Trophoblast cell (in vitro differentiated cells and primary cell): Measurements from ENCODE around the gene ERCC2.

Experiments used
- DNase-seq, 2 donors: peaks; one replicate each; pipeline ENCODE4 v3.0.0-alpha.2; 2016
- H2AFZ ChIP-seq: 2 replicates; pipeline ENCODE4 v1.6.1; 2013; ENCODE audit warnings: low read length, moderate library complexity, mild to moderate bottlenecking; ENCODE audit not compliant: insufficient read depth, poor library complexity
- H2AK5ac ChIP-seq: 2 replicates; pipeline ENCODE4 v1.6.1; 2013; ENCODE audit warnings: mild to moderate bottlenecking, low read length
- H2BK120ac ChIP-seq: 2 replicates; pipeline ENCODE4 v1.6.1; 2013; ENCODE audit warnings: low read length, mild to moderate bottlenecking, moderate library complexity; ENCODE audit not compliant: insufficient read depth, poor library complexity
- H2BK12ac ChIP-seq: 2 replicates; pipeline ENCODE4 v1.6.1; 2013; ENCODE audit warnings: mild to moderate bottlenecking, low read length, moderate library complexity
- H2BK5ac ChIP-seq: 2 replicates; pipeline ENCODE4 v1.6.1; 2013; ENCODE audit warnings: low read length, low read depth, moderate library complexity, mild to moderate bottlenecking; ENCODE audit not compliant: poor library complexity
- H3K14ac ChIP-seq: 2 replicates; pipeline ENCODE4 v1.6.1; 2013; ENCODE audit warnings: mild to moderate bottlenecking, low read length
- H3K18ac ChIP-seq: 2 replicates; pipeline ENCODE4 v1.6.1; 2013; ENCODE audit warnings: mild to moderate bottlenecking, low read length
- H3K23ac ChIP-seq: 2 replicates; pipeline ENCODE4 v1.6.1; 2013; ENCODE audit warnings: low read length
- H3K27ac ChIP-seq: 2 replicates; pipeline ENCODE4 v1.5.1; 2013; ENCODE audit warnings: low read depth, mild to moderate bottlenecking, inconsistent platforms, low read length, moderate library complexity
- H3K27me3 ChIP-seq: 2 replicates; pipeline ENCODE4 v1.6.1; 2013; ENCODE audit warnings: inconsistent platforms, mild to moderate bottlenecking, low read length, moderate library complexity; ENCODE audit not compliant: insufficient read depth
- H3K36me3 ChIP-seq, 2 experiments: 1 replicate in 1 of 2; 2 replicates in 1 of 2; pipeline ENCODE4 v1.6.1; 2013; ENCODE audit warnings: low read length in 2 of 2, mild to moderate bottlenecking in 2 of 2, moderate library complexity in 1 of 2; ENCODE audit not compliant: insufficient read depth in 2 of 2, control insufficient read depth in 1 of 2
- H3K4ac ChIP-seq: 2 replicates; pipeline ENCODE4 v1.6.1; 2013; ENCODE audit warnings: low read depth, mild to moderate bottlenecking, low read length, moderate library complexity
- H3K4me1 ChIP-seq, 2 experiments: 1 replicate in 1 of 2; 2 replicates in 1 of 2; pipeline ENCODE4 v1.6.1; 2013; ENCODE audit warnings: low read length in 2 of 2, mild to moderate bottlenecking in 2 of 2, moderate library complexity in 1 of 2; ENCODE audit not compliant: insufficient read depth in 2 of 2, control insufficient read depth in 1 of 2
- H3K4me2 ChIP-seq: 2 replicates; pipeline ENCODE4 v1.6.1; 2013; ENCODE audit warnings: inconsistent platforms, mild to moderate bottlenecking, low read length, moderate library complexity
- H3K4me3 ChIP-seq: 2 replicates; pipeline ENCODE4 v1.5.1; 2013; ENCODE audit warnings: mild to moderate bottlenecking, low read depth, low read length, inconsistent platforms
- H3K79me1 ChIP-seq: one replicate; pipeline ENCODE4 v1.6.1; 2013; ENCODE audit warnings: low read length
- H3K79me2 ChIP-seq: 2 replicates; pipeline ENCODE4 v1.6.1; 2013; ENCODE audit warnings: low read length, mild to moderate bottlenecking; ENCODE audit not compliant: control insufficient read depth, insufficient read depth, poor library complexity
- H3K9ac ChIP-seq: 2 replicates; pipeline ENCODE4 v1.6.1; 2013; ENCODE audit warnings: mild to moderate bottlenecking, low read length
- H3K9me3 ChIP-seq: 2 replicates; pipeline ENCODE4 v1.6.1; 2013; ENCODE audit warnings: low read depth, mild to moderate bottlenecking, control low read depth, inconsistent platforms, low read length; ENCODE audit not compliant: insufficient read depth
- H4K12ac ChIP-seq: 2 replicates; pipeline ENCODE4 v1.6.1; 2013; ENCODE audit warnings: low read depth, mild to moderate bottlenecking, low read length, moderate library complexity
- H4K8ac ChIP-seq: 2 replicates; pipeline ENCODE4 v1.6.1; 2013; ENCODE audit warnings: low read depth, mild to moderate bottlenecking, low read length, moderate library complexity
- H4K91ac ChIP-seq: one replicate; pipeline ENCODE4 v1.6.1; 2013; ENCODE audit warnings: low read depth, mild to moderate bottlenecking, low read length, moderate library complexity
- WGBS: extraction: QIAGEN DNeasy Blood & Tissue Kit; methylation state at CpG from one replicate; pipeline ENCODE4 v1.1.7; 2013; ENCODE audit warnings: missing lambda C conversion rate; ENCODE audit not compliant: insufficient read length, insufficient coverage; ENCODE audit errors: extremely low coverage; 5-methylcytosine and 5-hydroxymethylcytosine counted together

Gene ERCC2

DNA sequence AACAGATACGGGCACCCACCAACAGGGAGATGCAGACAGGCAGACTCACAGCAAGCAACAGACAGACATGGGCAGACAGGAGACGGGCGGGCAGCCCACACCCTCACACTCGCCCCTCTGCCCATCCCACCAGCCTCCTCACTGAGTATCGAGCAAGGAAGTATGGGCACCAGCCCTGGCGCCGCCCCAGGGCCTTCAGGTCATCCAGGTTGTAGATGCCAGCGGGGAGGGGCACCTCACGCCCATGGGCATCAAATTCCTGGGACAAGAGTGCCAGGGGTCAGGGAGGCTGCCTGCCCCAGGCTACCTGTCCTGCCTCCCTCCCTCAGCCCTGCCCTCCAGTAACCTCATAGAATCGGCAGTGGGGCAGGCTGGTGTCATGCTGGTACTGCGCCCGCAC, 5.7 kb downstream of the ERCC2 start:
- H3K9ac ChIP-seq, result no peak overlapping the region

DNA sequence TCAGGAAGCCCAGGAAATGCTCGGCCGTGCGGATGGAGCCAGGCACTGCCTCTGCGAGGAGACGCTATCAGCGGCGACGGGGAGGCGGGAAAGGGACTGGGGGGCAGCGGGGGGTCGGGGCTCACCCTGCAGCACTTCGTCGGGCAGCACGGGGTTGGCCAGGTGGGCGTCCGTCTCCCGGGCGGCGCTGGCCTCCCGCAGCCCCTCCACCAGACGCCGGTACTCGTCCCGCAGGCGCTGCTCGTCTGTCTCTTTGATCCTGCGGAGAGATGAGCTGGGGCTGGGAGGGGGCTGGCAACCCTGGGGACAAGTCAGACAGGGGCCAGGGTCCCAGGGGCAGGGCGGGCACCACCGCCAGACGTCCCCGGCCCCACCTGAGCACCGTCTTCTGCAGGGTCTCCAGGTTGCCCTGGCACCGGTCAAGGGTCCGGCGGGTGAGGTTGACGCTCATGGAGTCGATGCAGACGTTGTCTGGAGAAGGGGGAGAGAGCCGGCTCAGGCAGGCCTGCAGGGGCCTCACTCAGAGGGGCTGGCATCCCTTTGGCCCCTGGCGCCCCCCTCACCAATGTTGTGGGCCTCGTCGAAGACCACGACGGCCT, 6.4 kb downstream of the ERCC2 start:
- Histone ChIP-seq H3K18ac (no peak overlapping the region), H3K9ac (no peak overlapping the region), H4K8ac (no peak overlapping the region), H3K4ac (no peak overlapping the region), H3K4me2 (no peak overlapping the region), H2AK5ac (no peak overlapping the region), H4K12ac (no peak overlapping the region), H3K4me1 (peaks cover 2 to 3% of the 10 kb centered on the region in 2 experiments), H3K79me2 (no peaks in the 10 kb centered on the region), H2BK120ac (no peak overlapping the region), H3K36me3 (peaks cover 46% of the 10 kb centered on the region in 2 experiments), H2BK12ac (no peak overlapping the region), H3K79me1 (no peaks in the 10 kb centered on the region), H3K14ac (no peak overlapping the region), H3K27me3 (no peaks in the 10 kb centered on the region), H2AFZ (no peak overlapping the region), H3K23ac (no peak overlapping the region), H3K27ac (no peak overlapping the region), H3K9me3 (no peaks in the 10 kb centered on the region), H4K91ac (no peak overlapping the region), H2BK5ac (no peak overlapping the region), H3K4me3 (no peak overlapping the region)
- DNase-seq, result no peak
- WGBS, result no CpG with 5 or more reads among the region's 44 CpGs

More for the DNA sequence above, 5.7 kb downstream of the ERCC2 start:
- H3K27ac ChIP-seq, result no peak overlapping the region
- no peak overlapping the region for H4K8ac ChIP-seq
- no peak overlapping the region for H2AFZ ChIP-seq
- no peak overlapping the region for H3K4ac ChIP-seq
- H3K9me3 ChIP-seq, result no peaks in the 10 kb centered on the region
- H3K14ac ChIP-seq, result no peak overlapping the region
- no peak overlapping the region for H4K12ac ChIP-seq
- H3K79me2 ChIP-seq, result no peaks in the 10 kb centered on the region
- no peak overlapping the region for H3K4me2 ChIP-seq
- peaks cover 5% of the 10 kb centered on the region in 2 experiments for H3K4me1 ChIP-seq
- H2BK120ac ChIP-seq, result no peak overlapping the region
- H3K23ac ChIP-seq, result no peak overlapping the region
- no peak overlapping the region for H3K4me3 ChIP-seq
- no peaks in the 10 kb centered on the region for H3K79me1 ChIP-seq
- H2AK5ac ChIP-seq, result no peak overlapping the region
- no peak overlapping the region for H3K18ac ChIP-seq
- H3K27me3 ChIP-seq, result no peaks in the 10 kb centered on the region
- H2BK5ac ChIP-seq, result no peak overlapping the region
- peaks cover 40% of the 10 kb centered on the region in 2 experiments for H3K36me3 ChIP-seq
- no peak overlapping the region for H2BK12ac ChIP-seq
- WGBS, result no CpG with 5 or more reads among the region's 12 CpGs
- H4K91ac ChIP-seq, result no peak overlapping the region
- DNase-seq, result no peak

DNA sequence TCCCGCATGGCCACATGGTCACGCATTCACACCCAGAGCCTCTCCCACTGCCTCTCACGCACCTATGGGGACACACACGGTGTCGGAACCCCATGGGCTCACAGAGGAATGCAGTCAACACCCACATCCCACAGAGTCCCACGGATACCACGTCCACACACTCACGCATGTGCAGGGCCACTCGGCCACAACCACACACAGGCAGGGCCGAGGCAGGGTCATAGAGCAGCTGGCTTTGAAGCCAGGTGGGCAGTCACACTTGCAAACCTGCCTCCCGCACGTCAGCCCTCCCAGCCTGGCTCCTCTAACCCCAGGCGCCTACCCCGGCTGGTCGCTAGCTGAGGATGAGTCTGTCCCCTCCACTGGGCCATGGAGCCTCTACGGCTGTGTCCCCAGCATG, 8.1 kb downstream of the ERCC2 start:
- no peaks in the 10 kb centered on the region for H3K9me3 ChIP-seq
- no peak overlapping the region for H4K12ac ChIP-seq
- H4K91ac ChIP-seq, result no peak overlapping the region
- no CpG with 5 or more reads among the region's 16 CpGs for WGBS
- H3K14ac ChIP-seq, result no peak overlapping the region
- no peak overlapping the region for H3K27ac ChIP-seq
- no peak overlapping the region for H2AFZ ChIP-seq
- H3K4ac ChIP-seq, result no peak overlapping the region
- H3K79me2 ChIP-seq, result no peaks in the 10 kb centered on the region
- H2AK5ac ChIP-seq, result no peak overlapping the region
- no peak overlapping the region for H3K9ac ChIP-seq
- no peak overlapping the region for H4K8ac ChIP-seq
- H3K18ac ChIP-seq, result no peak overlapping the region
- no peak overlapping the region for H3K4me2 ChIP-seq
- H3K23ac ChIP-seq, result no peak overlapping the region
- no peak for DNase-seq
- no peak overlapping the region for H2BK120ac ChIP-seq
- H3K36me3 ChIP-seq, result peaks cover 48 to 56% of the 10 kb centered on the region in 2 experiments
- no peak overlapping the region for H2BK12ac ChIP-seq
- no peak overlapping the region for H3K4me3 ChIP-seq
- H2BK5ac ChIP-seq, result no peak overlapping the region
- H3K27me3 ChIP-seq, result no peaks in the 10 kb centered on the region
- H3K4me1 ChIP-seq, result no peaks in the 10 kb centered on the region
- no peaks in the 10 kb centered on the region for H3K79me1 ChIP-seq

DNA sequence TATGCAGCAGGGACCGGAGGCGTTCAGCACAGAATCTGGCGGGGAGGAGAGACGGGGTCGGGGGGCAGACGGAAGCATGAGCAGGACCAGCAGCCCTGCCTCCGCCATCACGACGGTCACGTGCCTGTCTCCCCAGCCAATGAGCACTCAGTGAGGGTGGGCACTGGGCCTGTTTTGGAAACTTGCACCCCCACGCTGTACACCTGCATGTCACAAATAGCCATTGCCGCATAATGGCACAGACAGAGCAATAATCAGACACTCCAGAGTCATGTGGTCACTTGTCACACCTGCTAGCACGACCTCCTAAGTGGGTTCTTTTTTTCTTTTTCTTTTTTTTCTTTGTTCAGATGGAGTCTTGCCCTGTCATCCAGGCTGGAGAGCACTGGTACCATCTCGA, 8.8 kb downstream of the ERCC2 start:
- no peaks in the 10 kb centered on the region for H3K79me1 ChIP-seq
- H3K14ac ChIP-seq, result no peak overlapping the region
- WGBS, result no CpG with 5 or more reads among the region's 14 CpGs

More for the DNA sequence above, 8.8 kb downstream of the ERCC2 start:
- H3K27ac ChIP-seq, result no peak overlapping the region
- no peaks in the 10 kb centered on the region for H3K4me1 ChIP-seq
- H3K4ac ChIP-seq, result no peak overlapping the region
- no peak overlapping the region for H3K4me2 ChIP-seq
- H3K23ac ChIP-seq, result no peak overlapping the region
- no peak for DNase-seq
- H3K18ac ChIP-seq, result no peak overlapping the region
- no peak overlapping the region for H2AFZ ChIP-seq
- H3K27me3 ChIP-seq, result no peaks in the 10 kb centered on the region
- H2AK5ac ChIP-seq, result no peak overlapping the region
- no peak overlapping the region for H2BK5ac ChIP-seq
- H4K91ac ChIP-seq, result no peak overlapping the region
- H3K79me2 ChIP-seq, result no peaks in the 10 kb centered on the region
- no peak overlapping the region for H3K4me3 ChIP-seq
- H3K36me3 ChIP-seq, result peaks cover 55 to 63% of the 10 kb centered on the region in 2 experiments
- no peak overlapping the region for H2BK12ac ChIP-seq
- H4K12ac ChIP-seq, result no peak overlapping the region
- H2BK120ac ChIP-seq, result no peak overlapping the region
- no peak overlapping the region for H3K9ac ChIP-seq
- no peak overlapping the region for H4K8ac ChIP-seq
- H3K9me3 ChIP-seq, result no peaks in the 10 kb centered on the region
